Measurements from ENCODE around the gene PIEZO2.
A peak's percentile ranks its signal among the peaks of the same experiment; 100 is the strongest.

GRCh38 chr18:11040823-11041656 is 108.3 kb downstream of the PIEZO2 start:
- TF ChIP-seq CTCF (IDR thresholded peaks at IDR 0.05) (peak; percentile 51 to 72 (median 59)), POLR2A (IDR thresholded peaks at IDR 0.05; ENCODE audit: low read depth) (no peak)
